ENCODE data around the gene SERPINA12. TPM values are rescaled to one million over a fixed set of nuclear protein-coding genes. Genes with fewer than 3 reads are reported as not detected.

Gene SERPINA12
- polyA plus RNA-seq, 1 donor from 2014 or later = not detected

- H3K36me3 ChIP-seq (ENCODE audit: insufficient read depth, low read length) = no peaks in the 10 kb centered on the region
- H3K27ac ChIP-seq (ENCODE audit: low read length) = no peak overlapping the region
- peaks cover 4% of the 10 kb centered on the region for H3K9me3 ChIP-seq (ENCODE audit: low read length)
- H3K79me2 ChIP-seq (replicated peaks; ENCODE audit: insufficient read depth, low read length) = no peaks in the 10 kb centered on the region
- H3K4me2 ChIP-seq (ENCODE audit: low read length) = no peak overlapping the region
- TF ChIP-seq EP300 (conservative IDR thresholded peaks at IDR 0.05; ENCODE audit: poor library complexity, severe bottlenecking) = no peak
- TF ChIP-seq REST (IDR thresholded peaks at IDR 0.05; ENCODE audit: borderline replicate concordance) = no peak
- no peak for TF ChIP-seq CTCF (IDR thresholded peaks at IDR 0.05; ENCODE audit: poor library complexity, severe bottlenecking)
- TF ChIP-seq POLR2AphosphoS5 (IDR thresholded peaks at IDR 0.05) = no peak
- no peak for TF ChIP-seq TAF1 (IDR thresholded peaks at IDR 0.05; ENCODE audit: low read depth)
- no peak for TF ChIP-seq EZH2 (IDR thresholded peaks at IDR 0.05; ENCODE audit: borderline replicate concordance, insufficient read depth, low read length, poor library complexity, severe bottlenecking)
- TF ChIP-seq RAD21 (conservative IDR thresholded peaks at IDR 0.05) = no peak
- no peak for TF ChIP-seq SMC3 (conservative IDR thresholded peaks at IDR 0.05; ENCODE audit: poor library complexity)
- TF ChIP-seq MXI1 (conservative IDR thresholded peaks at IDR 0.05; ENCODE audit: poor library complexity, severe bottlenecking) = no peak
- no peaks in the 10 kb centered on the region for H3K27me3 ChIP-seq (ENCODE audit: insufficient read depth, low read depth, low read length)
- H3F3A ChIP-seq (ENCODE audit: insufficient read depth, low read length, poor library complexity, severe bottlenecking) = no peaks in the 10 kb centered on the region
- H3K9me2 ChIP-seq (ENCODE audit: insufficient read depth, low read length) = no peaks in the 10 kb centered on the region
- H3K9ac ChIP-seq (ENCODE audit: low read length) = no peak overlapping the region
- H4K20me1 ChIP-seq (ENCODE audit: insufficient read depth) = no peaks in the 10 kb centered on the region
- H3K4me3 ChIP-seq (ENCODE audit: low read length) = no peak overlapping the region
- H2AFZ ChIP-seq (ENCODE audit: low read depth, low read length) = no peak overlapping the region
Observed at GRCh38 chr14:94480809-94481208, 28.5 kb downstream of the SERPINA12 start.

- H3F3A ChIP-seq (ENCODE audit: insufficient read depth, low read length, poor library complexity, severe bottlenecking) = no peaks in the 10 kb centered on the region
- H3K79me2 ChIP-seq (replicated peaks; ENCODE audit: insufficient read depth, low read length) = no peaks in the 10 kb centered on the region
- peaks cover 4% of the 10 kb centered on the region for H3K9me3 ChIP-seq (ENCODE audit: low read length)
- H3K9me2 ChIP-seq (ENCODE audit: insufficient read depth, low read length) = no peaks in the 10 kb centered on the region
- H3K36me3 ChIP-seq (ENCODE audit: insufficient read depth, low read length) = no peaks in the 10 kb centered on the region
- H3K9ac ChIP-seq (ENCODE audit: low read length) = no peak overlapping the region
- no peak overlapping the region for H3K4me3 ChIP-seq (ENCODE audit: low read length)
- H4K20me1 ChIP-seq (ENCODE audit: insufficient read depth) = no peaks in the 10 kb centered on the region
- H2AFZ ChIP-seq (ENCODE audit: low read depth, low read length) = no peak overlapping the region
- no peak for TF ChIP-seq SMC3 (conservative IDR thresholded peaks at IDR 0.05; ENCODE audit: poor library complexity)
- TF ChIP-seq CTCF (IDR thresholded peaks at IDR 0.05; ENCODE audit: poor library complexity, severe bottlenecking) = no peak
- no peak for TF ChIP-seq TAF1 (IDR thresholded peaks at IDR 0.05; ENCODE audit: low read depth)
- no peak for TF ChIP-seq REST (IDR thresholded peaks at IDR 0.05; ENCODE audit: borderline replicate concordance)
- no peak for TF ChIP-seq RAD21 (conservative IDR thresholded peaks at IDR 0.05)
- no peak for TF ChIP-seq MXI1 (conservative IDR thresholded peaks at IDR 0.05; ENCODE audit: poor library complexity, severe bottlenecking)
- TF ChIP-seq EZH2 (IDR thresholded peaks at IDR 0.05; ENCODE audit: borderline replicate concordance, insufficient read depth, low read length, poor library complexity, severe bottlenecking) = no peak
- TF ChIP-seq EP300 (conservative IDR thresholded peaks at IDR 0.05; ENCODE audit: poor library complexity, severe bottlenecking) = no peak
- no peak for TF ChIP-seq POLR2AphosphoS5 (IDR thresholded peaks at IDR 0.05)
- H3K27ac ChIP-seq (ENCODE audit: low read length) = no peak overlapping the region
- no peaks in the 10 kb centered on the region for H3K27me3 ChIP-seq (ENCODE audit: insufficient read depth, low read depth, low read length)
- no peak overlapping the region for H3K4me2 ChIP-seq (ENCODE audit: low read length)
Observed at GRCh38 chr14:94478420-94478819, 30.8 kb downstream of the SERPINA12 start.

Data from neural cell (in vitro differentiated cells).